GM12874 (cell line): ENCODE data around the gene CATSPERE.

ENCODE experiments used
- CTCF ChIP-seq: IDR thresholded peaks from 2 replicates; pipeline ENCODE4 v1.5.1; 2011; ENCODE audit warnings: low read depth, mild to moderate bottlenecking, control low read depth, low read length, moderate library complexity; ENCODE audit not compliant: insufficient read depth

Gene CATSPERE

DNA sequence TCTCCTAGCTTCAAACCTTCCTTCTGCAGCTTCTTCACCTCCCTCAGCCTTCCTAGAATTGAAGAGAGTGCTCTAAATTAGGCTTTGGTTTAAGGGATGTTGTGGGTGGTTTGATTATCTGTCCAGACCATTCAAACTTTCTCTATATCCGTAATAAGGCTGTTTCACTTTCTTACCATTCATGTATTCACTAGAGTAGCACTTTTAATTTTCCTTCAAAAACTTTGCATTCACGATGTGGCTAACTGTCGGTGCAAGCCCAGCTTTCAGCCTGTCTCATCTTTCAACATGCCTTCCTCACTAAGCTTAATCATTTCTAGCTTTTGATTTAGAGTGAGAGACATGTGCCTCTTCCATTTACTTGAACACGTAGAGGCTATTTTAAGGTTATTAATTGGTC, 165.6 kb downstream of the CATSPERE start:
- no peak for TF ChIP-seq CTCF

GRCh38 chr1:244628789-244629188, 167.7 kb downstream of the CATSPERE start:
- no peak for TF ChIP-seq CTCF

DNA sequence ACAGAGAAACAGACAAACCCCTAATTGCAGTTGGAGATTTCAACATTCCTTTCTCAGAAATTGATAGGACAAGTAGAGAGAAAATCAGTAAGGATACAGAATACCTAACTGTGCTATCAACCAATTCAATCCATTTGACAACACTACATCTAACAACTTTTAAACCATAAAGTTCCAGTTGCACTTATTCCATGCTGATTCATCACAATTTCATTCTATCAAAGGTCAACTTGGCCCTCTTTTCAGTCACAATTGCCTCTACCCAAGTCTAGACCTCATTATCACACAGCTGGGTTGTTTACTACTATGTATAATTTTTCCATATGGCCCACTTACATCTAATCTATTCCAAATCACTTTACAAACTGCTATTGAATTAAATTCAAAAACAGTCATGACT, 172.1 kb downstream of the CATSPERE start:
- TF ChIP-seq CTCF: no peak

GRCh38 chr1:244634546-244634945, 173.5 kb downstream of the CATSPERE start:
- no peak for TF ChIP-seq CTCF

DNA sequence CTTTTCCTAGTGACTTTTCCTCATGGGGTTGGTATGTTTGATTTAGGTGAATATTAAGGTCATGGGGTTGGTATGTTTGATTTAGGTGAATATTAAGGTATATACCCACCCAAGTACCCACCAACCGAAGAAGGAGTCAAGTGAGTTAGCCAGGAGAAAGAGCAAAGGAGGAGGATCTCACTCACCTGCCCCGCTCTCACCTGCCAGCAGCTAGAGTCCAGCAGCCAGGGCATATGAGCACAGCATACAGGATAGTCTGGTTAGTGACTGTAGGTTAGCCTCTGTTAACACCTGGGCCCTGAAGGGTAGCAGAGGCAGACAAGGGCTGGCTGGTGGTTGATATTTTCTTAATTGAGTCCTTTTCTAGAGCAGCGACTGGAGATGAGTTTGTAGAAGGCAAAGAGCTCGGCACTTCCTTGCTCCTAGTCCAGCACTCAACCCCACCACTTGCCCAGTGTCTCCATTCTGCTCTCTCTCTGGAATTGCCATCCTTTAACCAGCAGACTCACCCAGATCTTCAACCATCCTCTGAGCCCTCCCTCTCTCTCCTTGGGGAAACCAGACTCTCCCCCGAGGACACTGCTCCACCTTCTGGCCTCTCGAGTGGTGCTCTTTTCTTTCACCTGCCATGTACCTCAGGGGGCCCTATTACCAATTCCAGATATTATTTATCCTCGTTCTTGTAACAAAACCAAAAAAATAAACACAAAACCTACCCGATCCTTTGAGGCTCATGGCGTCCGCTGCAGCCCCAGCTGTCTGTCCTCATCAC, 175.6 kb downstream of the CATSPERE start:
- no peak for TF ChIP-seq CTCF

DNA sequence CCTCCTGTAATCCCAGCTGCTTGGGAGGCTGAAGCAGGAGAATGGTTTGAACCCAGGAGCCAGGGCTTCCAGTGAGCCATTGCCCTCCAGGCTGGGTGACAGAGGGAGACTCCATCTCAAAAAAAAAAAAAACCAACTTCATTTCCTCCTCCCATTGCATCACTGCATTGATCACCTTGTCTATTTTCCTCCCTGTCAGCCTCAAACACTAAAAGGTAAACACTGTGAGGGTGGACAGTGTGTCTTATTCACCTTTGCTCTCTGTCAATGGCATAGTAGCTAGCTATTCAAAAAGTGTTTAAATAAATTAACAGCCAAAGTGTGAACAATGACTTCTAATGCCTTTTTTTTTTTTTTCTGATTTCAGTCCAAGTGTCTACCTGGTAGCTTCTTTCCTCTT, 178.5 kb downstream of the CATSPERE start:
- TF ChIP-seq CTCF: no peak

- TF ChIP-seq CTCF: no peak
Observed at GRCh38 chr1:244640917-244641316, 179.8 kb downstream of the CATSPERE start.

DNA sequence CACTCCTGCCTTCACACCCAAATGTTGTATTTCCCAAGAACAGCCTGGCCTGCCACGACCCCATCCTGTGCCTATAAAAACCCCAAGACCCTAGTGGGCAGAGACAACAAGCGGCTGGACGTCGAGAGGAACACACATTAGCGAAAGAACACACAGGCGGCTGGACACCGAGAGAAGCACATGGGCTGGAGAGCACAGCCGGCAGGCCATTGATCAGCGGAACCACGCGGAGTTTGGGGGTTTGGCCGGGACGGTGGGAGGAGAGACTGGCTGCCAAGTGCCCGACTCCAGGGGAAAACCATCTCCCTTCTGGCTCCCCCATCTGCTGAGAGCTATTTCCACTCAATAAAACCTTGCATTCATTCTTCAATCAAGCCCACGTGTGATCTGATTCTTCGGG, 181.5 kb downstream of the CATSPERE start:
- no peak for TF ChIP-seq CTCF
